Thoracic aorta endothelial cell (primary cell): ENCODE measurements around the gene OLAH. TPM values are rescaled to one million over a fixed set of nuclear protein-coding genes. Genes with fewer than 3 reads are reported as not detected.

Experiments used
- total RNA-seq: library from RNA; depleted of rRNA; stranded (reverse); fragments of >200 nt; gene quantifications from 2 replicates; pipeline ENCODE4 v1.2.3, GENCODE V29; 2012

The OLAH gene
- total RNA-seq: not detected in 2 replicates

GRCh38 chr10:15043674-15044073 lies at the start of gene OLAH:
OLAH (plus strand) TSS chr10:15043943; CDS start chr10:15047289, 3,346 bp downstream.

GRCh38 chr10:15088428-15089261 lies 44.9 kb downstream of the OLAH start, which contains the start of gene ACBD7:
ACBD7 (minus strand) TSS chr10:15088776; CDS start chr10:15088728, 48 bp downstream.

GRCh38 chr10:15097011-15097812 lies 53.5 kb downstream of the OLAH start, which contains the start of gene RPP38:
RPP38 (plus strand) TSS chr10:15097355; CDS start chr10:15103315, 5,960 bp downstream.

Other genes with a start within 250 kb of the OLAH start
- gene CDNF, start 205.9 kb upstream of the OLAH start, total RNA-seq: 0.65 and 1.1 TPM in 2 replicates
- gene HSPA14, start 205.6 kb upstream of the OLAH start, total RNA-seq: 25.5 and 27.7 TPM in 2 replicates
- 26.2 and 27.7 TPM in 2 replicates for gene MSANTD7, start 205.6 kb upstream of the OLAH start, total RNA-seq
- 36.7 and 40.5 TPM in 2 replicates for gene SUV39H2, start 165.1 kb upstream of the OLAH start, total RNA-seq
- gene DCLRE1C, start 89.8 kb upstream of the OLAH start, total RNA-seq: 11.8 and 19.3 TPM in 2 replicates
- 1.1 TPM in 1 of 2 replicates, not detected in the other for gene MEIG1, start 84.6 kb upstream of the OLAH start, total RNA-seq
- gene ACBD7, start 44.8 kb downstream of the OLAH start, total RNA-seq: 1.7 and 3.3 TPM in 2 replicates
- gene RPP38, start 53.4 kb downstream of the OLAH start, total RNA-seq: 13.8 and 14.4 TPM in 2 replicates
- gene NMT2, start 124.8 kb downstream of the OLAH start, total RNA-seq: 67.0 and 76.2 TPM in 2 replicates